Endometrial microvascular endothelial cells (primary cell): ENCODE measurements around the gene DCP1B. TPM values are rescaled to one million over a fixed set of nuclear protein-coding genes. Genes with fewer than 3 reads are reported as not detected.

Source experiments
- in situ Hi-C: cut with HindIII; loops from 2 replicates; pipeline ENCODE4 v1.10.0; 2017; ENCODE audit warnings: low sequenced_read_pairs, low pct_unique_long_range_greater_than_20kb; ENCODE audit errors: inconsistent ontology term
- total RNA-seq: library from RNA; depleted of rRNA; stranded (reverse); fragments of >200 nt; gene quantifications from one replicate; pipeline ENCODE4 v1.2.3, GENCODE V29; 2015; ENCODE audit errors: inconsistent ontology term

Gene DCP1B
- total RNA-seq, 1 donor from 2014 or later = 32.5 TPM

DNA sequence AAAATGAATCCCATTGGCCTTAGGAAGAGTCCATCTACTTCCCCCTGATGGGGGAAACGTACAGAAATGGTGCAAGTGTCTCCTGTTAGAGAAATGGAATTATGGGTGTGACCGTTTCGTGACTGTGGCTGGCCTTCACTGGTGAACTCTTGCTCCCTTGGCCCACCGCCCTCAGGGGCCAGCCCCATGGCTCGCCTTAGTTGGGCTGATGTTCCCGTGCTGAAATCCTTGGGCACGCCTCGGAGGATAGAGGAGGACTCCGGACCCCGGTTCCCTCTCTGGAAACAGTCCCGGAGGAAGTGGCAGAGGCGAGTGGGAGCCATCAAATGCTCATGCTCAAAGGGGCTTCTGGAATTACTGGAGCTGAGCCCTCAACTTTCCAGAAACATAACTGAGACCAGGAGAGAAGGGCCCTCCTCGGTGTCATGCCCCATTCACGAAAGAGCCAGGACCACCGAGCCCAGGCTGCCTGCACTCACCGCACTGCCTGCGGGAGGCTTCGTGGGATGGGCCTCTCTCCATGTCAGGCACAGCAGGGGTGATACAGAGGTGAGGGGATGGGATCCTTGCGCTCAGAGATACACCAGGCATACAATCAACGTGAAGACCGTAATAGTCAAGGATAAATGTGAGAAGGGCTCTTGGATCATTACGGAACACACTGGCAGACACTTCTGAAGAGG lies 75.7 kb downstream of the DCP1B start:
- in situ Hi-C loops = loop anchor here (25.0 kb wide), 1 partner anchor 116 kb away; the partner anchor contains the start of gene LRTM2

DNA sequence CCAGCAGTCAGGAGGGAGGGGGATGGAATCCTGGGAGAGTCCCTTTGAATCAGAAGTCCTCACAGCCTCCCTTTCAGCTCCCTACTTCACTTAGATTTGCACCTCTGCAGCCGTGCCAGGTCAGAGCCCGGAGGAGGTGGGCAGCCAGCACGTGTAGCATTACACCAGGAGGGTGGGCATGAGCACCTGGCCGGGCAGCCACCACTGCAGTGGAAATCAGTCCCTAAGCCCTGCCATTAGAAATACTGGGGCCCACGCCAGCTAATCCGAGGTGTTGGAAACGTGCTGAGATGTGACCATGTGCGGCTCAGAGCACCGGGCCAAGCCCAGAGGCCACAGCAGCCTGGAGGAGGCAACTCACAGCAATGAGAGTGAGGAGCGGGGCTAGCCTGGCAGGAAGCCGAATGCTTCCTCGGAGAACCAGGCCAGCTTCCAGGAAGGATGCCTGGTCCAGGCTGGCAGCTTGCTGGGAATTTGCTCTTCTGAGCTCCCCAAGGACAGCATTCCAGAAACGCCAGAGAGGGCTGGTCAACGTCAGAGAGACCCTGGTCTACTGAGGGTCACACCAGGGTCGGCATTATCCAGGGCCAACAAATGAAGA lies 76.4 kb downstream of the DCP1B start:
- in situ Hi-C loops = loop anchor here (25.0 kb wide), 1 partner anchor 116 kb away; the partner anchor contains the start of gene LRTM2

DNA sequence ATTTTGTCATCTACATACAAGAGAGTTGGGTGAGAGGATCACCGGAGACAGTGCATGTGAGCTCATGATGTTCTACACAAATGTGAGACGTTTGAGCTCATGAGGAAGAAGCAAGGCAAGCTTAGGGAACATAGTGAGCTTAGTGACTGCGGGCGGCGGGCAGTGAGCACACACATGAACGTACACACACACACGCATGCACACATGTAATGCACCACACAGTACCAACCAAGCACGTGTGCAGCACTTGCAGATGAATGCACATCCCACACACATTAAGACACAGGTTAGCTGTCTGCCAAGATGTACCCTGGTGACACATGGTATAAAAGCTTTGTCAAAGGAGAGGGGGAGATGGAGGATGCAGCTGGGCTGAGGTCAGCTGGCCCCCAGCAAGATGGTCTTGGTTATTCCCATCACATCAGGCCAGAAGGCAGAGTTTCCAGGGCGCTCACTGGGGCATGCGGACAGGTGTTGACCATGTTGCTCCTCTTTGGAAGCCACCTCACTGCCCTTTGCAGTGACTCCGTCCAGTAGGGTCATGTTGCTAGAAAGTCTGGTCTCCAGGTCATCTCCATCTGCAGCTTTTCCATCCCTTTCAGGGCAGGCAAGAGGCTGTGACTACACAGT lies 77.1 kb downstream of the DCP1B start:
- in situ Hi-C loops = loop anchor here (25.0 kb wide), 1 partner anchor 115 kb away; the partner anchor contains the start of gene LRTM2

GRCh38 chr12:1926251-1926657 lies 78.0 kb downstream of the DCP1B start:
- in situ Hi-C loops = loop anchor here (25.0 kb wide), 1 partner anchor 114 kb away; the partner anchor contains the start of gene LRTM2

DNA sequence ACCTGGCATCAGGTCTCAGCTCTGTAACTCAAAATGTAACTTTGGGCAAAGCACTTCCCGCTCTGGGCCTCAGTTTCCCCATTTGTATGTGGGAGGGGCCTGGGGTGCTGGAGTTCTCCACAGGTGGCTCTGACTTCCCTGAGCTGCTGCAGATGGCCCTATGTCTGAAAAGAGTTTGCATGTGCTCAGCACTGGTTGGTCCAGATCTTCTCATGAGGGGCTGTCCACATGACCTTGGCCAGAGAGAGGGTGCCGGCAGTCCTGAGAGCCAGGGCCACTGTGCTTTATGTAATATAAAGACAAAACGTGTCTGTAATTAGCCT lies 78.6 kb downstream of the DCP1B start:
- in situ Hi-C loops = loop anchor here (25.0 kb wide), 1 partner anchor 113 kb away; the partner anchor contains the start of gene LRTM2

GRCh38 chr12:1924996-1925683 lies 79.1 kb downstream of the DCP1B start:
- in situ Hi-C loops = loop anchor here (25.0 kb wide), 1 partner anchor 113 kb away; the partner anchor contains the start of gene LRTM2

- in situ Hi-C loops = no loop called here
These were observed 81.3 kb downstream of the DCP1B start for GRCh38 chr12:1922985-1923384.

- in situ Hi-C loops = no loop called here
These were observed 82.1 kb downstream of the DCP1B start for GRCh38 chr12:1922075-1922709.

DNA sequence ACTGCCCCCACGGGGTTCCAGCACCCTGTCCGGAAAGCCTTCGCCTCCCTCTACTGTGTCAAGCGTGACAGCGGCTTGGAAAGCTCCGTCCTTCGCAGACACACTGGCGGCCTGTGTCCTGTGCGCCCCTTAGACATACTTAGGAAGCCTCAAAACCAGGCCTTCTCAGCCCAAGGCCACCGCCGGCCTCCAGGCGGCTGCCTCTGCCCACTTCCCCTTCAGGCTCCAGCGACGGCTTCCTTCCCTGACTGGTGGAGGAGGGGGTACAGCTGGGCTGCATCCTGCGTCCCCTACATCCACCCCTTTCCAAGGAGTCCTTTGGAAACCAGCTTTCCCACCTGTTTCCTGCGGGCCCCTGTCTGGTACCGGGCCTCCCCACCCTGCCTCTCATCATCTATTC lies 83.3 kb downstream of the DCP1B start:
- in situ Hi-C loops = no loop called here

GRCh38 chr12:1920436-1920835 lies 83.8 kb downstream of the DCP1B start:
- in situ Hi-C loops = no loop called here

- in situ Hi-C loops = no loop called here
These were observed 84.5 kb downstream of the DCP1B start for GRCh38 chr12:1919763-1920162.

DNA sequence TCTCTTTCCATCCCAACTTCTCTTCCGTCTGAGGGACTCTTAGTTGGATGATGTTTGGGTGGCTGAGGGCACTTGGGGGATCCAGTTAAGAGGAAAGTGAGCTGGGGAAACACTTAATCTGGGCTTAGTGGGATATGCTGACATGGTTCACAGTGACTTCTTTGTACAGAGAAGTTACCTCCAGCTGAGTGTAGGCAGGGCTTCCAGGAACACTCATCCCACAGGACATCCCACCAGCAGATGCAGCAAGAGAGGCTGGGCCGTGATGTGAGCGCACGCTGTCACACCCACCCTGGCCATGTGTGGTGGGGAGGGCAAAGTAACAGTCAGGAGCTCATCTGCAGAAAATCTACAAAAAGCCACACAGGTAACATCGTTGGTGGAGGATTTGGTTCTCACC lies 85.0 kb downstream of the DCP1B start:
- in situ Hi-C loops = no loop called here

- in situ Hi-C loops = no loop called here
These were observed 85.4 kb downstream of the DCP1B start for GRCh38 chr12:1918884-1919236.

- in situ Hi-C loops = no loop called here
These were observed 86.0 kb downstream of the DCP1B start, which contains the start of gene CACNA2D4 for GRCh38 chr12:1918081-1918883. CACNA2D4 (minus strand) TSS chr12:1918652; CDS start chr12:1918473, 179 bp downstream.

GRCh38 chr12:1917172-1918070 lies 86.8 kb downstream of the DCP1B start:
- in situ Hi-C loops = no loop called here

DNA sequence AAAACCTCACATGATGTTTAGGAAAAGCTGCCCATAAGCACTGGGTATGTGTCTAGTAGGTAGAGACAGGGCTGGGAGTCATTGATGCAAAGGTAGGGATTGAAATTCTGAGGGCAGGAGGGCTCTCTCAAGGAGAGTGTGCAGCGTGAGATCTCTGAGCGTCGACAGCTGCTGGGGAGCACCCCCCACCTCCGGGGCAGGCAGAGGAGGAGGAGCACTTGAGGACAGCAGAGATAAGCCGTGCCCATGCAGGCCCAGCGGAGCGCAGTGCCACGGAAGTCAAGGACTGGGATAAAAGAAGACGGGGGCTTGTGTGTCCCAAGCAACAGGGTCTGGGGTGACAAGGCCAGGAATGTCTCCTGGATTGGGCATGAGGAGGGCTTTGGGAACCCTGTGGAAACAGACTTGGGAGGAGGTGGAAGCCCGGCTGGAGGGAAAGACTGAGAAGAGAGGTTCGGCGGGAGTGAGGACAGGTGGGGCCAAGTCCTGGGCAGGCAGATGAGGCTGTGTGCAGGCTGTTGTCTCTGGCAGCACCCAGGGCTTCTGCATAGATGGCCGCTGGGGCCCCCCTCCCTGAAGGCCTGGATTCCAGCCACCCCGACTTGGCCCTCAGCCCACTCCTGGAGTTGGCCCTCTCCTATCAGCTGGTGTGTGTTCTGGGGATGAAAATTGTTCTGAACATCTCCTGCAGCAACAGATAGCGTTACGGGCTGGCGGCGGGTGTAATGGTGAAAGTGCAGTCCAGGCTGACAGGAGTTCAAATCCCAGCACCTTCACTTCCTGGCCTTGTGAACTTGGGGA lies 87.7 kb downstream of the DCP1B start:
- in situ Hi-C loops = no loop called here
